Limb (tissue), 2 donors: ENCODE results near the gene TAL2.

Source experiments
- DNase-seq, 2 donors: peaks; one replicate each; pipeline ENCODE4 v3.0.0-alpha.2; 2016; ENCODE audit errors: extremely low spot score in 2 of 2

The TAL2 gene

GRCh38 chr9:105706156-105706555 lies 43.9 kb downstream of the TAL2 start:
- DNase-seq = no peak

- no peak for DNase-seq
These were observed 46.1 kb downstream of the TAL2 start for GRCh38 chr9:105708405-105708804.

- DNase-seq = no peak
These were observed 48.4 kb downstream of the TAL2 start for GRCh38 chr9:105710638-105711037.

GRCh38 chr9:105711867-105712266 lies 49.6 kb downstream of the TAL2 start:
- no peak for DNase-seq

- no peak for DNase-seq
These were observed 50.0 kb downstream of the TAL2 start for GRCh38 chr9:105712297-105712696.
